HCT116 (cell line): ENCODE results near the gene IQGAP2. TPM values are rescaled to one million over a fixed set of nuclear protein-coding genes. Genes with fewer than 3 reads are reported as not detected.

Source experiments
- ATAC-seq: fragments of 200-7000 bp; cut with Tn5 transposase; 2 replicates; pipeline ENCODE4 v1.9.1; 2020; ENCODE audit warnings: mild to moderate bottlenecking, moderate library complexity
- BruUV-seq: library from RNA; stranded (reverse); fragments of 400-500 nt; replicated peaks from 2 replicates; lab custom pipeline; 2021; lab: Mats Ljungman, UMichigan
- CTCF ChIA-PET: fragments of 300-600 bp; sonication (Branson Sonifier 250); formaldehyde crosslinking; loops from one replicate; lab custom pipeline; 2021; ENCODE audit warnings: antibody characterized with exemption; lab: Charles Lee
- POLR2A ChIA-PET: fragments of 300-600, 350-600 bp; sonication (Branson Sonifier 250); formaldehyde crosslinking; loops from one replicate; lab custom pipeline; 2021; ENCODE audit warnings: antibody characterized with exemption; lab: Charles Lee
- RAD21 ChIA-PET, 2 experiments: fragments of 300-600 bp; sonication (Branson Sonifier 250); formaldehyde crosslinking; loops; one replicate each; lab custom pipeline; 2023; ENCODE audit warnings: low total read pairs in 2 of 2; ENCODE audit not compliant: uncharacterized antibody in 2 of 2, unreplicated experiment in 2 of 2, low non-redundant PET in 1 of 2; lab: Charles Lee
- DNase-seq: peaks from one replicate; pipeline ENCODE4 v3.0.0-alpha.2; 2010; ENCODE audit warnings: low read depth, low spot score
- H2AFZ ChIP-seq: fragments of 200-600 bp; shearing (Covaris generic), sonication (generic); 2 replicates; pipeline ENCODE4 v1.6.1; 2017; ENCODE audit warnings: low read depth, mixed run types, mixed read lengths, antibody characterized with exemption, low read length; ENCODE audit not compliant: poor library complexity, severe bottlenecking
- H3K27ac ChIP-seq: 2 replicates; pipeline ENCODE4 v1.5.1; 2012; ENCODE audit warnings: low read depth, low read length
- H3K27me3 ChIP-seq: fragments of 200-600 bp; sonication (generic); 2 replicates; pipeline ENCODE4 v1.6.1; 2016; ENCODE audit warnings: mixed run types, low read length, mixed read lengths; ENCODE audit not compliant: insufficient read depth
- H3K36me3 ChIP-seq, 2 experiments: fragments of 200-500 bp in 1 of 2; fragments of 200-600 bp in 1 of 2; sonication (Bioruptor generic) in 1 of 2; sonication (generic) in 1 of 2; 2 replicates each; pipeline versions ENCODE4 v1.5.1 to v1.6.1; 2014 to 2016; ENCODE audit warnings: low read length in 2 of 2, inconsistent platforms in 1 of 2, mixed read lengths in 1 of 2, mixed run types in 1 of 2; ENCODE audit not compliant: insufficient read depth in 2 of 2, control insufficient read depth in 1 of 2
- H3K4me1 ChIP-seq, 2 experiments: fragments of 200-600 bp in 1 of 2; sonication (generic) in 1 of 2; 2 replicates each; pipeline versions ENCODE4 v1.5.1 to v1.6.1; 2012 to 2017; ENCODE audit warnings: low read length in 2 of 2, inconsistent platforms in 1 of 2, mild to moderate bottlenecking in 1 of 2, mixed read lengths in 1 of 2, mixed run types in 1 of 2, moderate library complexity in 1 of 2; ENCODE audit not compliant: insufficient read depth in 2 of 2, control insufficient read depth in 1 of 2
- H3K4me2 ChIP-seq: fragments of 200-600 bp; sonication (generic); 2 replicates; pipeline ENCODE4 v1.6.1; 2017; ENCODE audit warnings: mixed run types, low read length, mixed read lengths
- H3K4me3 ChIP-seq, 2 experiments: fragments of 200-600 bp in 1 of 2; sonication (generic) in 1 of 2; replicated peaks in 1 of 2; 2 replicates each; pipeline ENCODE4 v1.5.1; 2011 to 2016; ENCODE audit warnings: low read length in 2 of 2, control low read depth in 1 of 2, low read depth in 1 of 2, mild to moderate bottlenecking in 1 of 2, mixed read lengths in 1 of 2, mixed run types in 1 of 2
- H3K79me2 ChIP-seq: fragments of 200-600 bp; sonication (generic); 2 replicates; pipeline ENCODE4 v1.6.1; 2017; ENCODE audit warnings: mild to moderate bottlenecking, mixed run types, low read length, moderate library complexity, mixed read lengths; ENCODE audit not compliant: insufficient read depth
- H3K9ac ChIP-seq: fragments of 200-600 bp; sonication (generic); 2 replicates; pipeline ENCODE4 v1.6.1; 2016; ENCODE audit warnings: low read length, mixed read lengths
- H3K9me2 ChIP-seq: fragments of 200-600 bp; sonication (generic), shearing (Covaris generic); 2 replicates; pipeline ENCODE4 v1.6.1; 2017; ENCODE audit warnings: mixed run types, mild to moderate bottlenecking, moderate library complexity; ENCODE audit not compliant: insufficient read depth
- H3K9me3 ChIP-seq, 2 experiments: fragments of 200-500 bp in 1 of 2; fragments of 200-600 bp in 1 of 2; sonication (Bioruptor generic) in 1 of 2; sonication (generic) in 1 of 2; 2 replicates each; pipeline ENCODE4 v1.6.1; 2014 to 2017; ENCODE audit warnings: low read length in 2 of 2, mixed read lengths in 2 of 2, inconsistent platforms in 1 of 2, low read depth in 1 of 2, mild to moderate bottlenecking in 1 of 2, mixed run types in 1 of 2, moderate library complexity in 1 of 2; ENCODE audit not compliant: control insufficient read depth in 1 of 2, insufficient read depth in 1 of 2
- H4K20me1 ChIP-seq: fragments of 200-600 bp; sonication (generic), shearing (Covaris generic); 2 replicates; pipeline ENCODE4 v1.6.1; 2017; ENCODE audit warnings: mixed run types, mild to moderate bottlenecking, moderate library complexity; ENCODE audit not compliant: insufficient read depth
- REST ChIP-seq: IDR thresholded peaks from 2 replicates; pipeline ENCODE4 v1.6.1; 2012; ENCODE audit warnings: low read depth
- SRF ChIP-seq: IDR thresholded peaks from 2 replicates; pipeline ENCODE4 v1.6.1; 2012; ENCODE audit warnings: low read depth
- intact Hi-C: fragments of 100-400 bp; cut with micrococcal nuclease; formaldehyde crosslinking; loops from 2 replicates; pipeline ENCODE4 v1.10.0; 2022
- total RNA-seq: library from RNA; stranded (reverse); gene quantifications from one replicate; pipeline ENCODE4 v1.2.1, GENCODE V29; 2021; ENCODE audit not compliant: unreplicated experiment

IQGAP2 gene
- total RNA-seq, 1 experiment from 2014 or later = 2.0 TPM

GRCh38 chr5:76492819-76493189, 89.7 kb downstream of the IQGAP2 start (continued):
- no peak for TF ChIP-seq REST

DNA sequence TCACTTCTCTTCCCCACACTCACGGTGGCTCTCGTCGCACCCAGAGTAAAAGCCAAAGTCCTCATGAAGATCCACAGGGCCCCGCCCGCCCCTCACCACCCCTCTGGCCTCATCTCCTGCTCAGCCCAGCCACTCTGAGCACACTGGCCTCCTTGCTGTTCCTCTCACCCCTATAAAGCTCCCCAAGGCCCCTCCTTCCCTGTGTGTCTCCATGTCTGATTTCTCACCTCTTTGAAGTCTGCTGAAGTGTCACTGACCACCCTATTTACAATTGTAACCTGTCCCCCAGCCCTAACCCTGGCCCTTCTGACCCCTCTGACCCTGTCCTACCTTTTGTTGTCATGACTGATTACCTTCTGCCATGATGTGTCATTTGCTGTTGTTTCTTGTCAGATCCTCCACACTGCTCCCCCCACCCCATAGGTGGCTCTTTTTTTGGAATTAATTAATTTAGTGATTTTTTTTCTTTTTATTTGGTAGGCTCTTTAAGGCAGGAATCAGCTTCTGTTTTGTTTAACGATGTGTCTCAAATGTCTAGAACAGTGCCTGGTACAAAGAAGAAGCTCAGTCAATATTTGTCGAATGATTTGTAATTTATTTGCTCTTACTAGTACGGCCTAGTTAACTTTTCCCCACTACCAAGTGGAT, 90.2 kb downstream of the IQGAP2 start:
- BruUV-seq = no TSS peak
- H2AFZ ChIP-seq = no peak overlapping the region
- H3K79me2 ChIP-seq = no peaks in the 10 kb centered on the region
- H3K27ac ChIP-seq = no peak overlapping the region
- H3K9me3 ChIP-seq = no peaks in the 10 kb centered on the region
- no peak overlapping the region for H3K4me2 ChIP-seq
- intact Hi-C loops = no loop called here
- no peaks in the 10 kb centered on the region for H4K20me1 ChIP-seq
- H3K36me3 ChIP-seq = no peaks in the 10 kb centered on the region
- H3K9me2 ChIP-seq = no peaks in the 10 kb centered on the region
- POLR2A ChIA-PET = no interaction called here
- no peak overlapping the region for H3K4me3 ChIP-seq
- TF ChIP-seq SRF (no peak), REST (no peak)
- RAD21 ChIA-PET = no interaction called here
- H3K9ac ChIP-seq = no peak overlapping the region
- no peak for ATAC-seq
- no peak for DNase-seq
- CTCF ChIA-PET = no interaction called here
- H3K4me1 ChIP-seq = no peaks in the 10 kb centered on the region
- H3K27me3 ChIP-seq = no peaks in the 10 kb centered on the region
